Right kidney (tissue), 9 donors: ENCODE results near the gene RFX6.
"Not testable (repeated sequence)": the region's sequence is repeated elsewhere in the genome, so short reads cannot be mapped to it uniquely, and the experiment has no call there.

Source experiments
- DNase-seq: peaks from one replicate; pipeline ENCODE4 v3.0.0-alpha.2; 2016
- long read RNA-seq, 8 donors: transcript quantifications; one replicate each; lab custom pipeline, GENCODE V29; 2026

Gene RFX6
- long read RNA-seq, donor 1 = 0 reads
- long read RNA-seq, donor 2 = 0 reads
- long read RNA-seq, donor 3 = 0 reads
- long read RNA-seq, donor 4 = 0 reads
- long read RNA-seq, donor 5 = 0 reads
- long read RNA-seq, donor 6 = 0 reads
- long read RNA-seq, donor 7 = 0 reads
- long read RNA-seq, donor 8 = 0 reads

DNA sequence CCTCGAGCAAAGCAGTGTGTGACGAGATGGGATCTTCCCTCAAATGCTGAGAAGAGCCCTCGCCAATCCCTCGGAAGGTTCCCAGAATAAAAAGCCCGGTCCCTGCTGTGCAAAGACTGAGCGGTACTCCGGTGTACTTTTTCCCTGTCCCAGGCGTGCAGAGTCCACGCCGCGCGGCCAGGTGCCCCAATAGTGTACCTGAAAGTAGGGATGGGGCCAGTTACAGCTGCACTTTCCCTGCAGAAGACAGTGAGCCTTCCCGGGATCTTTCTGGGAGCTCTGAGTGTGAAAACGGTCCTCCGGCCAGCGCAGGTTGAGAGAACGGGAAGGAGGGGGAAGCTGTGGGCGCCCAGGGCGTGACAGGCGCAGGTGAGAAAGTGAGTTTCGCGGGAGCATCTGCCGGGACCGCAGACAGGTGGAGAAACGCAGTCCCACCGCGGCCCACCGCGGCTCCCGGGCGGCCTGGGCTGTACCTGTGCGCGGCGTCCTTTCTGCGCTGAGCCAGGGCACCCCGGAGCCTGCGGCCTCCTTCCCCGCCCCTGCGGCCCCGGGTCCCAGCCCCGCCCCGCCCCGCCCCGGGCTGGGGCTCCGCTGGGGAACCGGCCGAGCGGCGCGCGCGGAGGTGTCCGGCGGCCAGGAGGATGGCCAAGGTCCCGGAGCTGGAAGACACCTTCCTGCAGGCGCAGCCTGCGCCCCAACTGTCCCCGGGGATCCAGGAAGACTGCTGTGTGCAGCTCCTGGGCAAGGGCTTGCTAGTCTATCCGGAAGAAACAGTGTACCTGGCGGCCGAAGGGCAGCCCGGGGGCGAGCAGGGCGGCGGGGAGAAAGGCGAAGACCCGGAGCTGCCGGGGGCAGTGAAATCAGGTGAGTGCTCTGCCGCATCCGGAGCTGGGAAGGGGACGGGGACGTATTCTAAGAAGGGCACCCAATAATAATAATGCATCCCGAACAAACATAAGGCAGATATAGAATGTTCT, at the start of gene RFX6:
TSS of gene RFX6 (plus strand) at position 608 of the 977 bp plus-strand sequence. CDS start at position 642, 34 bp downstream.
- DNase-seq = peak; percentile 46

DNA sequence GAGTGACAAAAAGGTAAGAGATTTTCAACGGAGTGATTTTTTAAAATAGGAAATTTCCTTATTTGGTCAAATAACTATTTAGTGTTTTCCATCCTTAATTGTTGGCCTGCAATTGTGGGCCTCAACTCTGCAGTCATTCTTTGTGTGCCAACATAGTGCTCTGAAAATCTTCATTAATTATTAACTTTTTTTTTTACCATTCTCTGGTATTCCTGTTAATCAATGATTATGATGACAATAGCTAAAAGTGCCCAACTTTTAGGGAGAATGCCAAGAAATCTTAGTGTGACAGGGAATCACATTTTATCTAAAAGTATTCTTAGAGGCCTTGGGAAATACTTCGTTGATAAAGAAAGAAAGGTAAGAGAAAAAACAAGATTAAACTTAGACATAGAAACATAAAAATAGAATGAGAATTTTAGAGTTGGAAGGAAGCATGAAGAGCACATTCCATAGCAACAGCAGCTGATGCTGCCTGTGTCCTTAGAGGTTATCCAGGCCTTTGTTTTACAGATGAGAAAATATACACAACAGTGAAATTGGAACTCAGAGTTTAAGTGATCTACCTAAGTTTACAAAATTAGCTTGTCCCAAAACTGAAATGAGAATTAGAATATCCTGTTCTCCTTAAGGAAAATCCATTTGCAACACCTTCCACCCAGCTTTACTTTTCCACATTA, 49.3 kb upstream of the RFX6 start:
- DNase-seq = no peak

GRCh38 chr6:116828983-116829382, 48.1 kb upstream of the RFX6 start, which contains the start of gene GPRC6A:
TSS of gene GPRC6A (minus strand) at chr6:116829083. CDS start at chr6:116829013, 70 bp downstream.
- no peak for DNase-seq

DNA sequence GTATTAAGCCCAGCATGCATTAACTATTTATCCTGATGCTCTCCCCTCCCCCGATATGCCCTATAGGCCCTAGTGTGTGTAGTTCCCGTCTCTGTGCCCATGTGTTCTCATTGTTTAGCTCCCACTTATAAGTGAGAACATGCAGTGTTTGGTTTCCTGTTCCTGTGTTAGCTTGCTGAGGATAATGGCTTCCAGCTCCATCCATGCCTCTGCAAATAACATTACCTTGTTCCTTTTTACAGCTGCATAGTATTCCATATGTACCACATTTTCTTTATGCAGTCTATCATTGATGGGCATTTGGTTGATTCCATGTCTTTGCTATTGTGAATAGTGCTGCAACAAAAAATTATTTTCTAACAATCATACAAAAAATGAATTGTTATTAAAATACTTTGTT, 42.5 kb upstream of the RFX6 start:
- not testable (repeated sequence) for DNase-seq

- no peak for DNase-seq
Measured at GRCh38 chr6:116836606-116837342, 40.3 kb upstream of the RFX6 start.

GRCh38 chr6:116840091-116840490, 37.0 kb upstream of the RFX6 start:
- no peak for DNase-seq

DNA sequence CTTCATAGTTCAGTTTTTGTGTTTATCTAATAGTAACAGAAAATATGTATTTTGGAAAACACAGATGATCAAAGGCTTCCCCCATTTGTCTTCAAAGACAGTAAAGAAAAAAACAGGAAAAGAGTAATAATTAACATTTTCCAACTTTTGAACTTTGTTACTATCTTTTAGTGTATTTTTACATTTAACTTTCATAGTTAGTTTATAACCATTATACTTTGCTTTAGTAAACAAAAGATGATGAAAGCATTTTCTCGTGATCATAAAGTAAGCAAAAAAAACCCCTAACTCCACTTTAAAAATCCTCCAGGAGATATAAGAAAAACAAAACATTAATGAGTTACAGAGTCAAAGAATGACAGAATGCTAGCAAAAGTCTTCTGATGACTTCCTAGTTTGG, 34.6 kb upstream of the RFX6 start:
- DNase-seq = no peak

- DNase-seq = no peak
Measured at GRCh38 chr6:116847227-116847626, 29.8 kb upstream of the RFX6 start.

GRCh38 chr6:116858060-116858459, 19.0 kb upstream of the RFX6 start:
- no peak for DNase-seq

GRCh38 chr6:116859264-116859663, 17.8 kb upstream of the RFX6 start:
- no peak for DNase-seq

GRCh38 chr6:116866281-116866871, 10.7 kb upstream of the RFX6 start:
- no peak for DNase-seq

GRCh38 chr6:116872771-116873170, 4.3 kb upstream of the RFX6 start:
- no peak for DNase-seq

- DNase-seq = no peak
Measured at GRCh38 chr6:116876107-116876506, 935 bp upstream of the RFX6 start.

DNA sequence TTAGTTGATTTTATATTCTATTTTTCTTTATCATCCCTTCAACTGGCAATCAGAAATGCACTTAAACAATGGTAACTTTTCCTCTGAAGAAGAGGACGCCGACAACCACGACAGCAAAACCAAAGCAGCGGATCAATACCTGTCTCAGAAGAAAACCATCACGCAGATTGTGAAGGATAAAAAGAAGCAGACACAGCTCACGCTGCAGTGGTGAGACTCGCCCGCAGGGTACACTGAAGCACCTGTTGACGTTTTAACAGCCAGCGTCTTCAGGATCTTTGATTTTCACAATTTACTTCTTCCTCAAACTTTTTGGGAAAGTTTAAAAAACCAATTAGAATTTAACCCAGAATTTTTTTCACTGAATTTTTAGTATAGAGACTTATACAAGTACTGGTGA, 701 bp downstream of the RFX6 start:
- peak; percentile 25 for DNase-seq

DNA sequence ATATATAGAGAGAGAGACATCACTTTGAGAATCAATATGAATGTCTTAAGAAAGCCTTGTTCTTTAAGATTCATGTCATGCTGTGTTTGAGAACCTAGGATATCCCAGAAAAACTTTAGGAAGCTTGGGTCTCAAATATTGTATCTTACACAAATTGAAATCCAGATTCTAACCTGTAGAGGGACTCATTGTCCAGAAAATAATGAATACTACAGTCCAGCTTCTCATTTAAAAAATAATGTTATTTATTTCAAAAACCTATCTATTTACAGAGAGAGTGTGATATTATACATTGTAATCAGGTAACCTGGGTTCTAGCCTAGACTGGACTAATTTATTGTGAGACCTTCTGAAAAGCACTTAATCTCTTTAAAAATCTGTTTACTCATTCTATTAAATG, 4.2 kb downstream of the RFX6 start:
- DNase-seq = no peak

DNA sequence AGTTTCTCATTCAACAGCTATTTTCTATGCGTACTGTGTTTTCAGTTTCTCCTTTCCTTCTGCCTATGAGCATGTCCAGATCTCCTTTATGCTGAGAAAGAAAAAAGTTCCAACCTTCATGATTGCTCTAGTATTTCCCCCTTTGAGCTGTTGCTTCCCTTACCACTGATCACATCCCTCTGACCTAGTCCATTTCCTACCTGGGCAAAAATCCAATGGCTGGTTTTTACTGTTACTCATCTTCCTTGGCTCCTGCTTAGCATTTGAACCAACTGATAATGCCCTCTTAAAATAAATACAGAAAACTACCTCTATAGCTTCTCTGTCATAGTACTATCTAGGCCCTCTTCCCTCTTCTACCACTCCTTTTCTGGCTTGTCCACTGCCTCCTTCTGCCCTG, 6.0 kb downstream of the RFX6 start:
- no peak for DNase-seq

- no peak for DNase-seq
Measured at GRCh38 chr6:116884530-116884929, 7.5 kb downstream of the RFX6 start.

DNA sequence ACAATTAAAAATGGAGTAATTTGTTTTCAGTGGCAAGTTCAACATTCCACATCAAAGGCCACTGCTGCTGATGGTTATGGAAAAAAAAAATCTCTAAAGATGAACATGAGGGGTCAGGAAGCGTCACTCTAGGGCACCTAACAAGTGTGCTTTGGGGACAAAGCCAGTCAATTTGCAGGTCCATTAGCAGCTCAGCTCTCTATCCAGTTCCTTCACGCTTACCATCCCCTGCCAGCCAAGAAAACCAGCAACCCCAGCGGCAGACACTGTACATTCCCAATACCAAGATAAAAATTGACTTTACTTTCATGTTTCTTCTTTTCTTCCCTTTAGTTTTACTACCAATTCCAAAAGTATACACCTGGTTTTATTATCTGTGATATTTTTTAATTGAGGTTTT, 10.1 kb downstream of the RFX6 start:
- no peak for DNase-seq

DNA sequence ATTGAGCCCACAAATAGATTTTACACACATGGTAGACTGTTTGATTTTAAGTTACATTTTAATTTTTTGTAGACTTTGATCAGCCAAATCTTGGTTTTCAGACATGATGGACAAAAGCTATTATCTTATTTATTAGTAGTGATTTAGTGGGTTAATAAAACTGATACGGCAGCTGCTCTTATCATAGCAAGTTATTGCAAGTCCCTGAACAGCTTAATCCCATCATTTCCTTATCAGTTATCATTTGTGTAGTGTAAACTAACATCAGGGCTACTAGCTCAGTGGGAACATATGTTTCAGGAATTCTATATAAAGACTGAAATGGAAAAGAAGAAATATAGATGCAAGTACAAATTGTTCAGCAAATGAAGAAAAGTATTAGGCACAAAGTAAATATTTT, 10.9 kb downstream of the RFX6 start:
- no peak for DNase-seq

DNA sequence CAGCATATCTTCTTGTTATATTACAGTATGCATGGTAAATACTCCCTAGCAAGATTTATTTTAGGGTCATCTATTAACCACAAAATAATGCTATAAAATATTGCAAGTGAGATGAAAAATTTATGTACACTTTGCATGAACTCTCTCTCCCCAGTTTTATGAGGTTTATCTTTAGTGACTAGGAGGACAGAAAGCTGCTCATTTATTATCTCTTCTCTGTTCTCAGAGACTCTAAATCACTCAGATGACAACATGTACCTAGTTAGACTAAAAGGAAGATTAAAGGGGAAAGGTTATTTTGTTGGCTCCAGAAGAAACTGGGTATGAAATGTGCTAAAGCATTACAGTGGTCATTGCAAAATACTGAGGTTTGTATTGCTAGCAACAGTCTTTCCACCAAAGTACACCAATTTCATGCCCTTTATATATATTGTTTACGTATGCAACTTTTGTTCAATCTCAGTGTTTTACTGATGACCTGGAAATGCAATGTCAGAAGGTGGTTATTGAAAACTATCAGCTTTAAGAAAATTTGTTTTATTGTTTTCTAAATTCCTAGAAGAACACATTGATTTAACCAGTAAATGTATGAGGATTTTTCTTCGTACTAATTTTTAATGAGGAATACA, 11.8 kb downstream of the RFX6 start:
- DNase-seq = no peak

- DNase-seq = no peak
Measured at GRCh38 chr6:116894669-116895068, 17.6 kb downstream of the RFX6 start.

DNA sequence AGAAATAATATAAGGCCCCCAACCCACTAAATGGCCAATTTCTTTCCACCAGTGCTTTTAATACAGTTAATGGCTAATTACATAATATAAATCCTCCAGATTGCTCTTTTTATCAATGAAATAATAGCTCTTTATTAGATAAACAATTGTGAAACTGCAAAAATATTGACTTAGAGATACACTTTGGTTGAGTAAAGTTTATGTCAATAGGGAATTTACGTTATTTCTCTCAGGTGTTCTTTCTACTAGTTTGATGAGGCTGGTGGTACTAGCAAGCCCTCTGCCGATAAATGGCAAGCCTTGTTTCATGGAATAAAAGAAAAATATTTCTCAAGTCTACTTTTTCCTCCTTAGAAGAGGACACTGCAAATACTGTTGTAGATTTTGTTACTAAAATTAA, 18.9 kb downstream of the RFX6 start:
- DNase-seq = no peak
